KMS-11 (cell line): ENCODE results near the gene CPEB4.

Experiments used
- H2AFZ ChIP-seq: fragments of 200-600 bp; sonication (generic); 2 replicates; pipeline ENCODE4 v1.6.1; 2016; ENCODE audit warnings: antibody characterized with exemption, mixed run types, low read depth
- H3K27ac ChIP-seq: fragments of 200-600 bp; sonication (generic); 2 replicates; pipeline ENCODE4 v1.6.1; 2016; ENCODE audit warnings: mild to moderate bottlenecking, mixed run types
- H3K27me3 ChIP-seq: fragments of 200-600 bp; sonication (generic); 2 replicates; pipeline ENCODE4 v1.6.1; 2017; ENCODE audit warnings: mild to moderate bottlenecking, low read depth, mixed run types, moderate library complexity; ENCODE audit not compliant: insufficient read depth
- H3K36me3 ChIP-seq: fragments of 200-600 bp; sonication (generic); 2 replicates; pipeline ENCODE4 v1.6.1; 2017; ENCODE audit warnings: mild to moderate bottlenecking, mixed run types; ENCODE audit not compliant: insufficient read depth
- H3K4me1 ChIP-seq: fragments of 200-600 bp; sonication (generic); 2 replicates; pipeline ENCODE4 v1.6.1; 2016; ENCODE audit warnings: mild to moderate bottlenecking, low read depth, mixed run types; ENCODE audit not compliant: poor library complexity, severe bottlenecking
- H3K4me2 ChIP-seq: fragments of 200-600 bp; sonication (generic); 2 replicates; pipeline ENCODE4 v1.7.0; 2016; ENCODE audit warnings: mild to moderate bottlenecking, mixed run types
- H3K4me3 ChIP-seq: fragments of 200-600 bp; sonication (generic); IDR thresholded peaks from 2 replicates; pipeline ENCODE4 v1.6.1; 2017; ENCODE audit warnings: low read depth, low read length, mixed read lengths; ENCODE audit not compliant: insufficient read depth
- H3K79me2 ChIP-seq: fragments of 200-600 bp; sonication (generic); 2 replicates; pipeline ENCODE4 v1.6.1; 2016; ENCODE audit warnings: low read depth, mixed run types; ENCODE audit not compliant: insufficient read depth
- H3K9ac ChIP-seq: fragments of 200-600 bp; sonication (generic); 2 replicates; pipeline ENCODE4 v1.6.1; 2016; ENCODE audit warnings: mild to moderate bottlenecking, mixed run types
- H4K20me1 ChIP-seq: fragments of 200-600 bp; sonication (generic); 2 replicates; pipeline ENCODE4 v1.6.1; 2016; ENCODE audit warnings: mild to moderate bottlenecking, mixed run types; ENCODE audit not compliant: insufficient read depth
- TF ChIP-seq, protein P1 (sequence below): fragments of 200-600 bp; sonication (generic); conservative IDR thresholded peaks from 2 replicates; pipeline ENCODE4 v1.6.1; 2017; ENCODE audit warnings: low read depth, mild to moderate bottlenecking, antibody characterized with exemption, low read length, moderate library complexity, mixed read lengths

CPEB4 gene

GRCh38 chr5:173961418-173961817 is 73.3 kb downstream of the CPEB4 start:
- no peak overlapping the region for H3K4me2 ChIP-seq
- no peak overlapping the region for H3K9ac ChIP-seq
- no peaks in the 10 kb centered on the region for H3K27me3 ChIP-seq
- no peak overlapping the region for H2AFZ ChIP-seq
- H3K4me3 ChIP-seq: no peak overlapping the region
- H3K36me3 ChIP-seq: no peaks in the 10 kb centered on the region
- TF ChIP-seq, protein P1, sequence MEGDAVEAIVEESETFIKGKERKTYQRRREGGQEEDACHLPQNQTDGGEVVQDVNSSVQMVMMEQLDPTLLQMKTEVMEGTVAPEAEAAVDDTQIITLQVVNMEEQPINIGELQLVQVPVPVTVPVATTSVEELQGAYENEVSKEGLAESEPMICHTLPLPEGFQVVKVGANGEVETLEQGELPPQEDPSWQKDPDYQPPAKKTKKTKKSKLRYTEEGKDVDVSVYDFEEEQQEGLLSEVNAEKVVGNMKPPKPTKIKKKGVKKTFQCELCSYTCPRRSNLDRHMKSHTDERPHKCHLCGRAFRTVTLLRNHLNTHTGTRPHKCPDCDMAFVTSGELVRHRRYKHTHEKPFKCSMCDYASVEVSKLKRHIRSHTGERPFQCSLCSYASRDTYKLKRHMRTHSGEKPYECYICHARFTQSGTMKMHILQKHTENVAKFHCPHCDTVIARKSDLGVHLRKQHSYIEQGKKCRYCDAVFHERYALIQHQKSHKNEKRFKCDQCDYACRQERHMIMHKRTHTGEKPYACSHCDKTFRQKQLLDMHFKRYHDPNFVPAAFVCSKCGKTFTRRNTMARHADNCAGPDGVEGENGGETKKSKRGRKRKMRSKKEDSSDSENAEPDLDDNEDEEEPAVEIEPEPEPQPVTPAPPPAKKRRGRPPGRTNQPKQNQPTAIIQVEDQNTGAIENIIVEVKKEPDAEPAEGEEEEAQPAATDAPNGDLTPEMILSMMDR: no peak
- no peaks in the 10 kb centered on the region for H3K79me2 ChIP-seq
- no peak overlapping the region for H3K27ac ChIP-seq
- no peaks in the 10 kb centered on the region for H4K20me1 ChIP-seq
- H3K4me1 ChIP-seq: no peaks in the 10 kb centered on the region

- no peak overlapping the region for H3K27ac ChIP-seq
- no peak overlapping the region for H2AFZ ChIP-seq
- H3K4me3 ChIP-seq: no peak overlapping the region
- H3K36me3 ChIP-seq: no peaks in the 10 kb centered on the region
- TF ChIP-seq, protein P1: no peak
- no peaks in the 10 kb centered on the region for H3K27me3 ChIP-seq
- no peaks in the 10 kb centered on the region for H4K20me1 ChIP-seq
- H3K9ac ChIP-seq: no peak overlapping the region
- no peak overlapping the region for H3K4me2 ChIP-seq
- no peaks in the 10 kb centered on the region for H3K4me1 ChIP-seq
- H3K79me2 ChIP-seq: no peaks in the 10 kb centered on the region
Observed at GRCh38 chr5:173962436-173962972, 74.4 kb downstream of the CPEB4 start.

DNA sequence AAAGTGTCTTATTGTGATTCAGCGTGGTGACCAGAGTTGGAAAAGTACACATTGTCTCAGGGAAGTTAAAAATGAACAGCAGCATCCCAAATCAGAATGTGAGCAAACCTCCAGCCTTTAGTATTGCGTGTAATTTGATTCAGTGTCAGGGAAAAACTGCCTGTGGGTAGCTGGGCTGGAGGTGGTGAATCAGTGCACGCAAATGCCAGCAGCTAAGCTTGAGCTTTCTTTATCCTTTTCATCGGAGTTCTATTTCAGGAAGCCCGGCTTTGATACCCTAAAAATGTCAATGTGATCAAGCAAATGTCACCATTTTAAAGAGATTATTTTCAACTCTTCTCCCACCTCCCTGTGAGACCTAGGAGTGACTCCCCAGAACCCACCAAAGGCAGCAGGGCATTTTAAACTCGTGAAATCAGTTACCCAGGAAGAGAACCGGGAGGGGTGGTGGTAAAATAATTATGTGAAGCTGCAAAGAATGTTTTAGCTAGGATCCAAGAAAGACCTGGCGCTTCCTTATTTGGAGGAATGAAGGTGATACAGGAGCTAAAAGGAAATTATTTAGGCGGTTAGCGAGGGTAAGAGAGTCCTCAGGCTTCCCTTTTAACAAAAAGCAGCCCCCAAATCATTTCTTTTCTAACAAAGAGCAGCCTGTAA is 75.2 kb downstream of the CPEB4 start:
- Histone ChIP-seq H2AFZ (no peak overlapping the region), H3K79me2 (no peaks in the 10 kb centered on the region), H3K4me1 (no peaks in the 10 kb centered on the region), H3K27me3 (no peaks in the 10 kb centered on the region), H3K36me3 (no peaks in the 10 kb centered on the region), H3K4me3 (no peak overlapping the region), H4K20me1 (no peaks in the 10 kb centered on the region), H3K4me2 (no peak overlapping the region), H3K27ac (no peak overlapping the region), H3K9ac (no peak overlapping the region)
- TF ChIP-seq, protein P1: no peak

DNA sequence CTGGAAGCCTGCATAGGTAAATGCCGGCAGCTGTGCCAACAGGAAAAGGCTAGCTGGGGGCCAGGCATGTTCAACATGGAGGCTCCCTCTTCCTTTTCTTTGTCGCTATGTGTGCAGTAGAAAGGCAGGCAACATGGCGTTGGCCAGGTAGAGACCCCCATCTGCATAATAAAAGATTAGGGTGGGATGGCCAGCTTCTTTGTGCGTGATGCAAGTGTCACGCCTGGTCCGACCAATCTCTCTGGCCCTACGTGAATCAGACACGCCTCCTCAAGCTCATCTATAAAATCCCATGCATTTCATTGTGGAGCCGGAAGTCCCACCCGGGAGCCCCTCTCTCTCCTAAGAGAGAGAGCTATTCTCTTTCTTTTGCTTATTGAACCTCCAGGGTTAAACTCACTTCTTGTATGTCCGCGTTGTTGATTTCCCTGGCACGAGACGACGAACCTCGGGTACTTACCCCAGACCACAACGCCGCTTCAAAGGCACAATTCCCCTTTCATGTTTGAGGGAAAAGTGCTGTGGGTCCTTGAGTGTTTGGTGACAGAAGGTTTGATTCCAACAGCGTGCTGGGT is 75.8 kb downstream of the CPEB4 start:
- H3K9ac ChIP-seq: no peak overlapping the region
- TF ChIP-seq, protein P1: no peak
- H3K4me1 ChIP-seq: no peaks in the 10 kb centered on the region
- H3K79me2 ChIP-seq: no peaks in the 10 kb centered on the region
- no peak overlapping the region for H3K4me3 ChIP-seq
- H3K4me2 ChIP-seq: no peak overlapping the region
- H4K20me1 ChIP-seq: no peaks in the 10 kb centered on the region
- no peak overlapping the region for H3K27ac ChIP-seq
- H2AFZ ChIP-seq: no peak overlapping the region
- H3K27me3 ChIP-seq: no peaks in the 10 kb centered on the region
- H3K36me3 ChIP-seq: no peaks in the 10 kb centered on the region
